NCI-H1930 (cell line): ENCODE results near the gene DHTKD1.
A peak's percentile ranks its signal among the peaks of the same experiment; 100 is the strongest.

Experiments used
- DNase-seq, 2 experiments: peaks; one replicate each; lab custom pipeline; 2025; lab: John Stamatoyannopoulos, UW

DHTKD1 gene

GRCh38 chr10:12068449-12069269 is at the start of gene DHTKD1:
TSS of gene DHTKD1 (plus strand) at chr10:12068954. CDS start at chr10:12069034, 80 bp downstream.
- peak; percentile 73 to 83 for DNase-seq

GRCh38 chr10:12019283-12019971 is 49.3 kb upstream of the DHTKD1 start:
- DNase-seq = no peak

GRCh38 chr10:12020574-12020973 is 48.2 kb upstream of the DHTKD1 start:
- DNase-seq = no peak

GRCh38 chr10:12022580-12023257 is 46.0 kb upstream of the DHTKD1 start:
- no peak for DNase-seq

- DNase-seq = no peak
Observed at GRCh38 chr10:12025591-12025990, 43.2 kb upstream of the DHTKD1 start.

- DNase-seq = no peak
Observed at GRCh38 chr10:12027539-12027938, 41.2 kb upstream of the DHTKD1 start.

- no peak for DNase-seq
Observed at GRCh38 chr10:12031404-12031803, 37.4 kb upstream of the DHTKD1 start.

GRCh38 chr10:12036073-12036655 is 32.6 kb upstream of the DHTKD1 start:
- DNase-seq = no peak

GRCh38 chr10:12041766-12042408 is 26.9 kb upstream of the DHTKD1 start:
- no peak for DNase-seq

GRCh38 chr10:12042409-12042796 is 26.4 kb upstream of the DHTKD1 start:
- no peak for DNase-seq

GRCh38 chr10:12042797-12043651 is 25.7 kb upstream of the DHTKD1 start, which contains the start of gene UPF2:
TSS of gene UPF2 (minus strand) at chr10:12042809. CDS start at chr10:12035423, 7,386 bp downstream.
- peak; percentile 78 to 80 for DNase-seq

GRCh38 chr10:12045596-12045995 is 23.2 kb upstream of the DHTKD1 start:
- no peak for DNase-seq

- no peak for DNase-seq
Observed at GRCh38 chr10:12048547-12048946, 20.2 kb upstream of the DHTKD1 start.

- DNase-seq = no peak
Observed at GRCh38 chr10:12050528-12050927, 18.2 kb upstream of the DHTKD1 start.

- DNase-seq = no peak
Observed at GRCh38 chr10:12051241-12051640, 17.5 kb upstream of the DHTKD1 start.

- no peak for DNase-seq
Observed at GRCh38 chr10:12055732-12056131, 13.0 kb upstream of the DHTKD1 start.

GRCh38 chr10:12056748-12057147 is 12.0 kb upstream of the DHTKD1 start:
- DNase-seq = no peak

GRCh38 chr10:12061124-12061523 is 7.6 kb upstream of the DHTKD1 start:
- no peak for DNase-seq

GRCh38 chr10:12062754-12063482 is 5.8 kb upstream of the DHTKD1 start:
- DNase-seq = no peak

- no peak for DNase-seq
Observed at GRCh38 chr10:12063483-12063818, 5.3 kb upstream of the DHTKD1 start.
